IPS DF 6.9 (cell line): ENCODE measurements around the gene SP110.
A peak's percentile ranks its signal among the peaks of the same experiment; 100 is the strongest.

Source experiments
- DNase-seq: peaks from one replicate; pipeline ENCODE4 v3.0.0-alpha.2; 2013; ENCODE audit warnings: low read depth, low spot score
- H3K27ac ChIP-seq: one replicate; pipeline ENCODE4 v1.5.1; 2013; ENCODE audit warnings: low read length, control low read depth
- H3K27me3 ChIP-seq: 2 replicates; pipeline ENCODE4 v1.6.1; 2013; ENCODE audit warnings: mild to moderate bottlenecking, low read length; ENCODE audit not compliant: control insufficient read depth, insufficient read depth
- H3K36me3 ChIP-seq: 2 replicates; pipeline ENCODE4 v1.6.1; 2013; ENCODE audit warnings: low read length; ENCODE audit not compliant: control insufficient read depth, insufficient read depth
- H3K4me1 ChIP-seq: 2 replicates; pipeline ENCODE4 v1.6.1; 2013; ENCODE audit warnings: low read length; ENCODE audit not compliant: control insufficient read depth, insufficient read depth
- H3K4me3 ChIP-seq: 2 replicates; pipeline ENCODE4 v1.5.1; 2013; ENCODE audit warnings: mild to moderate bottlenecking, low read length
- H3K9me3 ChIP-seq: 2 replicates; pipeline ENCODE4 v1.6.1; 2013; ENCODE audit warnings: low read length, inconsistent platforms; ENCODE audit not compliant: control insufficient read depth, insufficient read depth
- WGBS: extraction: QIAGEN DNeasy Blood & Tissue Kit; methylation state at CpG from one replicate; pipeline ENCODE4 v1.1.7; 2013; ENCODE audit warnings: mixed read lengths, missing lambda C conversion rate; ENCODE audit not compliant: insufficient read length, insufficient coverage; 5-methylcytosine and 5-hydroxymethylcytosine counted together

SP110 gene

GRCh38 chr2:230250231-230250630, 30.4 kb upstream of the SP110 start:
- Histone ChIP-seq H3K27ac (no peak overlapping the region), H3K9me3 (no peaks in the 10 kb centered on the region), H3K4me3 (no peak overlapping the region), H3K36me3 (no peaks in the 10 kb centered on the region), H3K27me3 (no peaks in the 10 kb centered on the region), H3K4me1 (no peaks in the 10 kb centered on the region; the same call in 1 of the 2 replicates)
- no CpG with 5 or more reads among the region's 2 CpGs for WGBS
- DNase-seq, result no peak

GRCh38 chr2:230246206-230246605, 26.4 kb upstream of the SP110 start:
- Histone ChIP-seq H3K4me3 (no peak overlapping the region), H3K4me1 (no peaks in the 10 kb centered on the region), H3K9me3 (no peaks in the 10 kb centered on the region), H3K27ac (no peak overlapping the region), H3K27me3 (no peaks in the 10 kb centered on the region), H3K36me3 (no peaks in the 10 kb centered on the region)
- no CpG with 5 or more reads among the region's 3 CpGs for WGBS
- no peak for DNase-seq

DNA sequence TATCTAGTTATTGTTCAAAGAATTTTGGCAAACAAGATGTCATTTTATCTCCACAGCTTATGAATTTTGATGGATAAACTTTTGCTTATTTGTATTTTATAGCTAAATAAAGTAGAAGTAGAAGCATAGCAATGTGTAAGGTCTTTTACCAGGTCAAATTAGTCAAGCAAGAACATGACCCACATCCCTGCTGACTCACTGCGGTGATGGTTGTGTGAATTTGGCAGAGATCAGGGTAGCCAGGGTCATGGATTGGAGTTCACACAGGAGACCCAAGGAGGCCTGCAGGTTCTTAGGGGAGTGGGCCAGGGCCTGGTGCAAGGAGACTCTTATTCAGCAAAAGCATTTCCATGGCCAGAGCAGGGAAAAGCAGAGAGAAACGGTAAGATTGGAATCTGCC, 24.4 kb upstream of the SP110 start:
- H3K36me3 ChIP-seq, result no peaks in the 10 kb centered on the region
- no peaks in the 10 kb centered on the region for H3K9me3 ChIP-seq
- H3K4me3 ChIP-seq, result no peak overlapping the region
- H3K4me1 ChIP-seq, result no peaks in the 10 kb centered on the region
- no peak for DNase-seq
- H3K27me3 ChIP-seq, result no peaks in the 10 kb centered on the region
- no CpG with 5 or more reads among the region's 2 CpGs for WGBS
- no peak overlapping the region for H3K27ac ChIP-seq

GRCh38 chr2:230234845-230235244, 15.1 kb upstream of the SP110 start:
- H3K9me3 ChIP-seq, result no peaks in the 10 kb centered on the region
- no peaks in the 10 kb centered on the region for H3K4me1 ChIP-seq
- no CpG with 5 or more reads among the region's 3 CpGs for WGBS
- no peak for DNase-seq
- no peaks in the 10 kb centered on the region for H3K36me3 ChIP-seq
- no peaks in the 10 kb centered on the region for H3K27me3 ChIP-seq
- no peak overlapping the region for H3K4me3 ChIP-seq
- H3K27ac ChIP-seq, result no peak overlapping the region

- WGBS, result no CpG with 5 or more reads among the region's 3 CpGs
- no peaks in the 10 kb centered on the region for H3K27me3 ChIP-seq
- no peak for DNase-seq
- H3K9me3 ChIP-seq, result no peaks in the 10 kb centered on the region
- no peak overlapping the region for H3K27ac ChIP-seq
- H3K36me3 ChIP-seq, result no peaks in the 10 kb centered on the region
- no peaks in the 10 kb centered on the region for H3K4me1 ChIP-seq
- H3K4me3 ChIP-seq, result no peak overlapping the region
Measured at GRCh38 chr2:230234122-230234722, 14.4 kb upstream of the SP110 start.

GRCh38 chr2:230231251-230231650, 11.5 kb upstream of the SP110 start:
- Histone ChIP-seq H3K27ac (no peak overlapping the region), H3K36me3 (no peaks in the 10 kb centered on the region), H3K4me1 (no peaks in the 10 kb centered on the region), H3K4me3 (no peak overlapping the region), H3K9me3 (no peaks in the 10 kb centered on the region), H3K27me3 (no peaks in the 10 kb centered on the region)
- DNase-seq, result no peak
- no CpG with 5 or more reads among the region's 3 CpGs for WGBS

DNA sequence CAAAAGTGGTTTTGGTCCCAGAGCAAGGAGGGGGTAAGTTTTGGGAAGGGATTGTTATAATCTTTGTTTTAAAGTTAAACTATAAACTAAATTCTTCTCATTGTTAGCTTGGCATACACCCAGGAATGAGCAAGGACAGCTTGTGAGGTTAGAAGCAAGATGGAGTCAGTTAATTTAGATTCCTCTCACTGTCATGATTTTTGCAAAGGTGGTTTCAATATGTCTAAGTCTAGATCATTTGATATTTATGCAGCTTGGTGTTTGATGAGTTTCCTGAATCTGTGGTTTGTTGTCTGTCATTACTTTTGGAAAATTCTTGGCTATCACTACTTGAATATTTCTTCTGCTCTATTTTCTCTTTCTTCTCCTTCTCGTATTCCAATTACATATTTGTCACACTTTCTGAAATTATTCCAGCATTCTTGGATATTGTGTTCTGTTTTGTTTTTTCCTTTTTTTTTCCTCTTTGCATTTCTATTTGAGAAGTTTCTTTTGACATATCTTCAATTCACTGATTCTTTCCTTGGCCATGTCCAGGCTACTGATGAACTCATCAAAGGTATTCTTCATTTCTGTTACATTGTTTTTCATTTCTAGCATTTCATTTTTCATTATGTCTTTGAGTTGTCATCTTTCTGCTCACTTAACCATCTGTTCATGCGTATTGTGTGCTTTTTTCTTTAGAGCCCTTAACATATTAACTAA, 10.9 kb upstream of the SP110 start:
- Histone ChIP-seq H3K4me1 (no peaks in the 10 kb centered on the region), H3K27ac (no peak overlapping the region)
- WGBS, result no CpG with 5 or more reads among the region's 2 CpGs

DNA sequence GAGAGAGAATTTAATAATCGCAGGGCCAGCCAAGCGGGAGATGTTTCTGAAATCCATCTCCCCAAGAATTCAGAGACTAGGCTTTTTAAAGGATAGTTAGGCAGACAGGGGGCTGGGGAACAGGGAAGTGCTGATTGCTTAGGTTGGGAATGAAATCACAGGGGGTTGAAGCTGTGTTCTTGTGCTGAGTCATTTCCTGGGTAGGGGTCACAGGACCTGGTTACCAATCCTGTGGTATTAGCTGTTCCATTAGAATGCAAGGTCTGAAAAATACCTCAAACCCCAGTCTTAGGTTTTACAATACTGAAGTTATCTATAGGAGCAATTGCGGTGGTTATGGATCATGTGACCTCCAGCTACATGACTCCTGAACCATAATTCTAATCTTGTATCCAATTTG, 10.3 kb upstream of the SP110 start:
- H3K27ac ChIP-seq, result no peak overlapping the region
- WGBS, result no CpG with 5 or more reads among the region's 3 CpGs
- H3K27me3 ChIP-seq, result no peaks in the 10 kb centered on the region
- H3K9me3 ChIP-seq, result no peaks in the 10 kb centered on the region
- no peak overlapping the region for H3K4me3 ChIP-seq
- no peaks in the 10 kb centered on the region for H3K36me3 ChIP-seq
- H3K4me1 ChIP-seq, result no peaks in the 10 kb centered on the region
- DNase-seq, result peak; percentile 33

More for the DNA sequence above, 10.9 kb upstream of the SP110 start:
- no peaks in the 10 kb centered on the region for H3K9me3 ChIP-seq
- DNase-seq, result no peak
- no peak overlapping the region for H3K4me3 ChIP-seq
- no peaks in the 10 kb centered on the region for H3K36me3 ChIP-seq
- H3K27me3 ChIP-seq, result no peaks in the 10 kb centered on the region

- Histone ChIP-seq H3K4me1 (no peaks in the 10 kb centered on the region), H3K27ac (no peak overlapping the region), H3K27me3 (no peaks in the 10 kb centered on the region), H3K36me3 (no peaks in the 10 kb centered on the region), H3K9me3 (no peaks in the 10 kb centered on the region), H3K4me3 (no peak overlapping the region)
- no peak for DNase-seq
- no CpG with 5 or more reads among the region's 3 CpGs for WGBS
Measured at GRCh38 chr2:230227216-230227615, 7.4 kb upstream of the SP110 start.

- no peak overlapping the region for H3K27ac ChIP-seq
- H3K36me3 ChIP-seq, result no peaks in the 10 kb centered on the region
- H3K4me1 ChIP-seq, result no peaks in the 10 kb centered on the region
- H3K27me3 ChIP-seq, result no peaks in the 10 kb centered on the region
- H3K9me3 ChIP-seq, result no peaks in the 10 kb centered on the region
- no peak for DNase-seq
- no peak overlapping the region for H3K4me3 ChIP-seq
- no CpG with 5 or more reads among the region's 4 CpGs for WGBS
Measured at GRCh38 chr2:230226051-230226551, 6.3 kb upstream of the SP110 start.

- Histone ChIP-seq H3K27me3 (no peaks in the 10 kb centered on the region), H3K36me3 (no peaks in the 10 kb centered on the region), H3K9me3 (no peaks in the 10 kb centered on the region), H3K4me3 (no peak within 1 kb of the TSS), H3K27ac (no peak within 1 kb of the TSS), H3K4me1 (no peaks in the 10 kb centered on the region)
- no CpG with 5 or more reads among the region's 8 CpGs for WGBS
- DNase-seq, result no peak
Measured at GRCh38 chr2:230225486-230225885, 5.7 kb upstream of the SP110 start, which contains the start of gene SP140. TSS of gene SP140 (plus strand) at chr2:230225736. CDS start at chr2:230225845, 109 bp downstream.
